Subcutaneous adipose tissue (tissue), 4 donors: Measurements from ENCODE around the gene MEGF8. TPM values are rescaled to one million over a fixed set of nuclear protein-coding genes. Genes with fewer than 3 reads are reported as not detected.

Source experiments
- CTCF ChIP-seq: fragments of 450-650 bp; IDR thresholded peaks from one replicate; pipeline ENCODE4 v1.5.1; 2016; ENCODE audit warnings: low read depth, mild to moderate bottlenecking, control low read depth, antibody characterized with exemption, moderate library complexity
- total RNA-seq, 4 donors: library from RNA; depleted of rRNA; stranded (reverse); fragments of >200 nt; gene quantifications; one replicate each; pipeline ENCODE4 v1.1.0, GENCODE V29; 2016

Gene MEGF8
- total RNA-seq, 4 donors from 2014 or later: 11.9 to 58.8 (median 17.0) TPM

- no peak for TF ChIP-seq CTCF
Measured at GRCh38 chr19:42388851-42389489, 63.5 kb downstream of the MEGF8 start.

- no peak for TF ChIP-seq CTCF
Measured at GRCh38 chr19:42389899-42390298, 64.5 kb downstream of the MEGF8 start, which contains the start of gene CNFN. TSS of gene CNFN (minus strand) at chr19:42390297. CDS start at chr19:42389037, 1,260 bp downstream.

GRCh38 chr19:42392165-42392564 lies 66.7 kb downstream of the MEGF8 start:
- no peak for TF ChIP-seq CTCF

GRCh38 chr19:42394751-42395150 lies 69.3 kb downstream of the MEGF8 start:
- no peak for TF ChIP-seq CTCF

GRCh38 chr19:42396381-42397262 lies 71.2 kb downstream of the MEGF8 start:
- no peak for TF ChIP-seq CTCF

GRCh38 chr19:42397263-42398166 lies 72.1 kb downstream of the MEGF8 start:
- TF ChIP-seq CTCF: no peak
